ENCODE results near the gene PROX1. TPM values are rescaled to one million over a fixed set of nuclear protein-coding genes. Genes with fewer than 3 reads are reported as not detected.

Gene PROX1
- total and polyA plus RNA-seq, 2 of the 8 experiments (the other 6 are each of a cell fraction or from before 2014, with no cell fraction given) = 0.30 to 2.0 TPM

DNA sequence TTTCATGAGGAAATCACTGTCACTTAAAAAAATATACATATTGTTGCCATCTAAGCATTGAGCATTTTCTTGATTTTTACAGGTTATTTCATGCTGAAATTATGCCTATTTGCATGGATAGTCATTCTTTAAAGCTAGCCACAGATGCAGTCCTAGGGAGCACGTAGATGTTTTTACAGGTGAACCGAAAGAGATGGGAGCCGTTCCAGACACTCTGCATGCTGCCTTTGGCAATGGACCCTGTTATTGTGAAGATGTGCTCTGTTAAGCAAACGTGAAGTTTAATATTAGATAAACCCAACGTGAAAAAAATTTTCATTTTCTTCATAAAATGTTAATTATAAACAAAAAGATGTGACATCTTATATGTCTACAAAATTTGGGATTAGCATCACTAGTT, 7.1 kb downstream of the PROX1 start:
- FAIRE-seq = no peak
- no peak overlapping the region for H2BK12ac ChIP-seq (ENCODE audit: low read depth, low read length)

More for the DNA sequence above, 7.1 kb downstream of the PROX1 start:
- Histone ChIP-seq H3K79me1 (ENCODE audit: low read depth, low read length) (no peaks in the 10 kb centered on the region), H4K8ac (ENCODE audit: extremely low read depth, insufficient read depth, low read length) (no peak overlapping the region; the same call in 1 of the 2 replicates), H2BK120ac (replicated peaks; ENCODE audit: low read depth, low read length) (no peak overlapping the region), H3K79me2 (ENCODE audit: control insufficient read depth in 1 of 2, insufficient read depth in 2 of 2, low read length in 2 of 2) (no peaks in the 10 kb centered on the region), H4K5ac (ENCODE audit: insufficient read length, low read depth, low read length) (no peak overlapping the region), H2AFZ (ENCODE audit: low read length) (no peak overlapping the region), H3K4me2 (ENCODE audit: insufficient read depth in 1 of 2, low read depth in 2 of 2, low read length in 2 of 2) (no peak overlapping the region), H4K20me1 (replicated peaks in 1 of 2; ENCODE audit: control insufficient read depth in 1 of 2, insufficient read depth in 2 of 2, low read length in 2 of 2) (peaks cover 1 to 2% of the 10 kb centered on the region in 2 experiments), H3K14ac (ENCODE audit: insufficient read length) (no peak overlapping the region), H3K23ac (ENCODE audit: insufficient read length) (no peak overlapping the region), H3K4ac (replicated peaks; ENCODE audit: insufficient read length, low read depth, low read length) (no peak overlapping the region), H3K4me1 (replicated peaks in 1 of 4; ENCODE audit: control insufficient read depth in 3 of 4, insufficient read depth in 4 of 4, low read length in 3 of 4) (peaks cover 0 to 6% (median 3%) of the 10 kb centered on the region in 4 experiments; a peak in 5 of 7 replicates), H3K27ac (ENCODE audit: low read depth, low read length) (no peak overlapping the region), H3K4me3 (ENCODE audit: extremely low read depth in 1 of 4, insufficient read depth in 2 of 4, low read depth in 3 of 4, low read length in 4 of 4) (no peak overlapping the region), H3K27me3 (replicated peaks in 1 of 4; ENCODE audit: control insufficient read depth in 3 of 4, extremely low read depth in 1 of 4, insufficient read depth in 3 of 4, low read length in 3 of 4) (peaks cover 3 to 17% (median 13%) of the 10 kb centered on the region in 4 experiments; a peak in 5 of 7 replicates), H2AK5ac (ENCODE audit: low read depth, low read length) (no peak overlapping the region), H2BK20ac (ENCODE audit: low read length) (no peak overlapping the region), H3K18ac (ENCODE audit: extremely low read depth, low read length) (no peak overlapping the region), H3K9me3 (ENCODE audit: insufficient read depth in 2 of 2, low read depth in 1 of 2, low read length in 1 of 2) (no peaks in the 10 kb centered on the region), H4K91ac (replicated peaks; ENCODE audit: insufficient read length, low read length) (no peak overlapping the region), H3K36me3 (ENCODE audit: control insufficient read depth in 2 of 4, insufficient read depth in 4 of 4, low read length in 3 of 4) (no peaks in the 10 kb centered on the region), H3K23me2 (ENCODE audit: low read depth, low read length) (no peaks in the 10 kb centered on the region; the same call in 1 of the 2 replicates), H3K56ac (replicated peaks; ENCODE audit: insufficient read length, low read depth, low read length) (no peak overlapping the region), H2BK15ac (ENCODE audit: low read length) (no peak overlapping the region), H2BK5ac (ENCODE audit: low read depth, low read length) (no peak overlapping the region), H3K9ac (replicated peaks in 1 of 4; ENCODE audit: extremely low read depth in 1 of 4, low read depth in 3 of 4, low read length in 3 of 4) (no peak overlapping the region)
- POLR2A ChIA-PET (ENCODE audit: partially characterized antibody) = no interaction called here
- WGBS, 2 experiments (ENCODE audit: extremely low coverage in 1 of 2, insufficient coverage in 1 of 2, insufficient read length in 1 of 2, insufficient replicate concordance in 2 of 2, low coverage in 1 of 2, low lambda C conversion rate in 2 of 2, missing lambda C conversion rate in 1 of 2) = 83% methylated on average over 5 of the region's 5 CpGs; no CpG with 5 or more reads in 1 of the 2 experiments
- DNase-seq (ENCODE audit: low read depth in 1 of 2, low spot score in 2 of 2) = no peak
- TF ChIP-seq RAD21 (IDR thresholded peaks at IDR 0.05 in 1 of 2, conservative IDR thresholded peaks at IDR 0.05 in 1 of 2; ENCODE audit: low read depth in 2 of 2, low read length in 2 of 2) (no peak), TEAD4 (IDR thresholded peaks at IDR 0.05; ENCODE audit: low read depth, low read length) (no peak), FOSL1 (IDR thresholded peaks at IDR 0.05; ENCODE audit: insufficient read depth, low read depth, low read length) (no peak), HDAC6 (IDR thresholded peaks at IDR 0.05; ENCODE audit: low read depth, low read length) (no peak), SIN3A (conservative IDR thresholded peaks at IDR 0.05 in 1 of 2, IDR thresholded peaks at IDR 0.05 in 1 of 2; ENCODE audit: low read depth in 1 of 2, low read length in 2 of 2) (no peak), CHD2 (IDR thresholded peaks at IDR 0.05; ENCODE audit: low read length) (no peak), MAFK (IDR thresholded peaks at IDR 0.05; ENCODE audit: low read depth, low read length) (no peak)
- TF ChIP-seq, protein P1, sequence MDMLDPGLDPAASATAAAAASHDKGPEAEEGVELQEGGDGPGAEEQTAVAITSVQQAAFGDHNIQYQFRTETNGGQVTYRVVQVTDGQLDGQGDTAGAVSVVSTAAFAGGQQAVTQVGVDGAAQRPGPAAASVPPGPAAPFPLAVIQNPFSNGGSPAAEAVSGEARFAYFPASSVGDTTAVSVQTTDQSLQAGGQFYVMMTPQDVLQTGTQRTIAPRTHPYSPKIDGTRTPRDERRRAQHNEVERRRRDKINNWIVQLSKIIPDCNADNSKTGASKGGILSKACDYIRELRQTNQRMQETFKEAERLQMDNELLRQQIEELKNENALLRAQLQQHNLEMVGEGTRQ (IDR thresholded peaks at IDR 0.05; ENCODE audit: low read length) = no peak
- CTCF ChIA-PET (ENCODE audit: partially characterized antibody) = no interaction called here
